ENCODE measurements around the gene PCDH1.
"Not testable (repeated sequence)": the region's sequence is repeated elsewhere in the genome, so short reads cannot be mapped to it uniquely, and the experiment has no call there.

PCDH1 gene

GRCh38 chr5:141832131-141832530, 46.1 kb downstream of the PCDH1 start:
- DNase-seq (ENCODE audit: low spot score) = no peak

GRCh38 chr5:141828162-141828561, 50.0 kb downstream of the PCDH1 start:
- no peak for DNase-seq (ENCODE audit: low spot score)

GRCh38 chr5:141826674-141827073, 51.5 kb downstream of the PCDH1 start:
- DNase-seq (ENCODE audit: low spot score) = no peak

GRCh38 chr5:141825791-141826560, 52.2 kb downstream of the PCDH1 start:
- DNase-seq (ENCODE audit: low spot score) = no peak

- no peak for DNase-seq (ENCODE audit: low spot score)
These were observed 53.0 kb downstream of the PCDH1 start for GRCh38 chr5:141825241-141825671.

- no peak for DNase-seq (ENCODE audit: low spot score)
These were observed 53.5 kb downstream of the PCDH1 start for GRCh38 chr5:141824717-141825116.

GRCh38 chr5:141823056-141823455, 55.2 kb downstream of the PCDH1 start:
- DNase-seq (ENCODE audit: low spot score) = no peak

GRCh38 chr5:141822144-141822543, 56.1 kb downstream of the PCDH1 start:
- no peak for DNase-seq (ENCODE audit: low spot score)

GRCh38 chr5:141821430-141821925, 56.7 kb downstream of the PCDH1 start:
- no peak for DNase-seq (ENCODE audit: low spot score)

GRCh38 chr5:141820686-141821085, 57.5 kb downstream of the PCDH1 start:
- DNase-seq (ENCODE audit: low spot score) = not testable (repeated sequence)

GRCh38 chr5:141817631-141818030, 60.6 kb downstream of the PCDH1 start:
- no peak for DNase-seq (ENCODE audit: low spot score)

GRCh38 chr5:141816598-141817399, 61.4 kb downstream of the PCDH1 start:
- no peak for DNase-seq (ENCODE audit: low spot score)

- DNase-seq (ENCODE audit: low spot score) = no peak
These were observed 62.4 kb downstream of the PCDH1 start for GRCh38 chr5:141815796-141816180.

GRCh38 chr5:141815051-141815795, 63.0 kb downstream of the PCDH1 start:
- no peak for DNase-seq (ENCODE audit: low spot score)

GRCh38 chr5:141814064-141814964, 63.9 kb downstream of the PCDH1 start:
- peak; percentile 44 for DNase-seq (ENCODE audit: low spot score)

GRCh38 chr5:141812512-141812911, 65.7 kb downstream of the PCDH1 start:
- no peak for DNase-seq (ENCODE audit: low spot score)

GRCh38 chr5:141811287-141812155, 66.7 kb downstream of the PCDH1 start:
- DNase-seq (ENCODE audit: low spot score) = peak; percentile 48

- DNase-seq (ENCODE audit: low spot score) = no peak
These were observed 67.5 kb downstream of the PCDH1 start for GRCh38 chr5:141810702-141811101.

- DNase-seq (ENCODE audit: low spot score) = no peak
These were observed 68.7 kb downstream of the PCDH1 start for GRCh38 chr5:141809380-141810096.

GRCh38 chr5:141808857-141809256, 69.4 kb downstream of the PCDH1 start:
- no peak for DNase-seq (ENCODE audit: low spot score)
